Raji (cell line): ENCODE data around the gene PGM5.

Experiments
- POLR2A ChIP-seq: IDR thresholded peaks from 2 replicates; pipeline ENCODE4 v1.6.1; 2011; ENCODE audit warnings: low read depth, low read length, control low read depth; ENCODE audit not compliant: insufficient read depth

Gene PGM5

GRCh38 chr9:68454579-68455334 is 98.3 kb downstream of the PGM5 start:
- no peak for TF ChIP-seq POLR2A

GRCh38 chr9:68455451-68455850 is 99.0 kb downstream of the PGM5 start:
- no peak for TF ChIP-seq POLR2A

- no peak for TF ChIP-seq POLR2A
These were observed 101.4 kb downstream of the PGM5 start for GRCh38 chr9:68457803-68458202.

GRCh38 chr9:68458918-68459317 is 102.5 kb downstream of the PGM5 start:
- no peak for TF ChIP-seq POLR2A

GRCh38 chr9:68462105-68462775 is 105.8 kb downstream of the PGM5 start:
- TF ChIP-seq POLR2A = no peak

GRCh38 chr9:68470067-68470466 is 113.7 kb downstream of the PGM5 start:
- no peak for TF ChIP-seq POLR2A

- no peak for TF ChIP-seq POLR2A
These were observed 114.2 kb downstream of the PGM5 start for GRCh38 chr9:68470634-68471033.

GRCh38 chr9:68472119-68472518 is 115.7 kb downstream of the PGM5 start:
- TF ChIP-seq POLR2A = no peak

GRCh38 chr9:68473790-68474189 is 117.4 kb downstream of the PGM5 start:
- TF ChIP-seq POLR2A = no peak

GRCh38 chr9:68476422-68476821 is 120.0 kb downstream of the PGM5 start:
- no peak for TF ChIP-seq POLR2A

GRCh38 chr9:68476847-68477246 is 120.4 kb downstream of the PGM5 start:
- no peak for TF ChIP-seq POLR2A

GRCh38 chr9:68480807-68481206 is 124.4 kb downstream of the PGM5 start:
- no peak for TF ChIP-seq POLR2A

- TF ChIP-seq POLR2A = no peak
These were observed 126.1 kb downstream of the PGM5 start for GRCh38 chr9:68482548-68482947.

- TF ChIP-seq POLR2A = no peak
These were observed 131.7 kb downstream of the PGM5 start for GRCh38 chr9:68488126-68488525.

GRCh38 chr9:68489646-68490045 is 133.2 kb downstream of the PGM5 start:
- no peak for TF ChIP-seq POLR2A

GRCh38 chr9:68492806-68493205 is 136.4 kb downstream of the PGM5 start:
- no peak for TF ChIP-seq POLR2A
